HG02938 (cell line): ENCODE data around the gene RHCE.
"Not testable (repeated sequence)": the region's sequence is repeated elsewhere in the genome, so short reads cannot be mapped to it uniquely, and the experiment has no call there.

Experiments used
- ATAC-seq: cut with Tn5 transposase; IDR thresholded peaks from one replicate; pipeline ENCODE4 v1.9.1; 2021; ENCODE audit warnings: mild to moderate bottlenecking, moderate library complexity; ENCODE audit not compliant: unreplicated experiment

Gene RHCE

DNA sequence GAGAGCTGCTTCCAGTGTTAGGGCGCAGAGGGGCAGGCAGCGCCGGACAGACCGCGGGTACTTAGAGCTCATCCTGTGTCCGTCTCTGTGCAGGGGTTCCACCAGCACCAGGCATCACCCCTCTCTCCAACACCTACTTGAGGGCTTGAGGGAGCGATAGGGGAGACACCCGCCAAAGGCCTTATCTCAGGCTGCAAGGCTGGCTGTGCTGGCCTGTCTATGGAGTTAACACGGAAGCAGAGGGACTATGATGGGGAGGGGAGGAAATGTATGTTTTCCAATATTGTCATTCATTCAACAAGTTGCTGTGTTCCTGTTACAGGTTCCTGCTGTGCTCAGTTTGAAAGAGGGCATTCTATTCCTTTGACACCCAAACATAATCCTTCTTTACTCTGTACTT lies at the start of gene RHCE:
RHCE (minus strand) TSS at position 111 of the 400 bp plus-strand sequence; CDS start at position 72, 39 bp downstream.
- not testable (repeated sequence) for ATAC-seq

DNA sequence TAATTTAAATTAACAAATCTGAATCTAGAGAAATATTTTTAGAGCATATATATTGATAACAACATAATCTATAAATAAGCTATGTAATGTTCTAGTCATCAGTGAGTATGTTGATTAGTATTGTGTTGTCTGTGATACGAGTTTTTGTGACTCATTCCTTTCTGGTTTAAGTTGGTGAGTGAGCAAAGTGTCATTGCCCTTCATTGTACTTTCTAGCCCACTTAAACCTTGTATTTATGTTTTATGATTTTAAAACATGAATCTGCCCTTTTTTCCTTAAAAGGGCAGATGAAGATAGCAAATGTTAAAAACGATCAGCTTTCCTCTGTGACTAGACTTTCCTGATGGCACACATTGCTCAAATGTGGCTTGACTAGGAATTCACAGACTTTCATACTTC lies 48.6 kb upstream of the RHCE start:
- no peak for ATAC-seq

DNA sequence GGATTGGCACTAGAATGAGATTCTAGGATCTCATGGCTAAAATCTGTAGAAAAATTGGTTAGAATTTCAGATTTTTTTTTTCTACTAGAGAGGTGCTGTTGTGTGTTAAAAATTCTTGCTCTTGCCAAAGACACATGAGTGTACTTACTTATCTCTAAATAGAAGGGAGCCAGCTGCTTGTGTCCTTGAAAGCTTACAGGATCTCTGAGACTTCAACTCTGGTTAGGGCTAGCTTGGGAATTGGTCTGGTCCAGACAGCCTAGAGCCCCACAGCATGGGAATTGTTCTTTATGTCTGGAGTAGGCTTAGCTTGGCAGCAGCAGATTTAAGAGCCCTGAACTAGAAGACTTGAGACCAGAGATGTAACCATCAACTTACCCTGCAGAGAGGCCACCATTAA lies 47.4 kb upstream of the RHCE start:
- no peak for ATAC-seq

DNA sequence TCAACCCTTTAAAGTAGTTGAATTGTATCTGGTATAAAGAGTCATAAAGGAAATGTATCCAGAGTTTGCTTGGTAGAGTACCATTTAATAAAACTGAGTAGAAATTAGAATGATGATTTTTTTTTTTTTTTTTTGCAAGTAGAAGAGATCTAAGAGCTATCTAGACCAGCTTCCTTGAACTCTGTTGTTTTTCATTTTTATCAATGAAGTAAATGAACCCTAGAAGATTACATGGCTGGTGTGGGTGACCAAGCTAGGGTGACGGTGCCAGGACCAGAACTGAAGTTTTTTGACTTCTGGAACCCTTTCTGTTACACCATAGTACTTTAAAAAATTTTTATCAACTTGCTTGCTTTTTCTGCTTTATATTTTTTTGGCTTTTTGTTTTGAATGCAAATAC lies 47.0 kb upstream of the RHCE start:
- no peak for ATAC-seq

DNA sequence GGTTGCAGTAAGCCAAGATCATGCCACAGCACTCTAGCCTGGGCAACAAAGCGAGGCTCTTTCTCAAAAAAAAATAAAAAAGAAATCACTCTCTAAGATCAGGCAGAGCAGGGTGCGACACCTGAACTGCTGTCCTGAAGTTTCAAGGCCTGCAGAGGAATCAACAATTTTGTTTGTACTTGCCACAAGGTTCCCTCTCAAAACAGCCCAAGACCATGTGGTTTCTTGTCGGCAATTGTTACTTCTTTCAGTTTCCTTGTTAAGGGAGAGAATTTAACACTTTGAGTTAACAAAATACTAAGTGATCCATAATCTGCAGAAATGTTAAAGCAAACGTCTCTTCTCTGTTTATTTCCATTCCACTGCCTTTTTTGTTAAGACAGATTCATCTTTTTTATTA lies 46.6 kb upstream of the RHCE start:
- no peak for ATAC-seq

DNA sequence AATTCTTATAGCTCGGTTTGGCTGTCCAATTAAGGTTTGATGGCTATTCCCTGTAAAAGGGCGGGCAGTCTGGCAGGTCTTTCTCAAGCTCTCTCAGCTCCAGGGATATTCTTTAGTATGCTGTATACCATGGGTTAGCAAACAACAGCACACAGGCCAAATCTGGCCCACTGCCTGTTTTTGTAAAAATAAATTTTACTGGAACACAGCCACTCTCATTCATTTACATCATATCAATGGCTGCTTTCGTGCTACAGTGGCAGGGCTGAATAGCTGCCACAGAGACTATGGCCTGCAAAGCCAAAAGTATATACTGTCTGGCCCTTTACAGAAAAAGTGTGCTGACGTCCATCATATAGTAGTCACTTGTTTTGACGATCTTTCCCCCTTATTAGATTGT lies 42.1 kb upstream of the RHCE start:
- no peak for ATAC-seq

DNA sequence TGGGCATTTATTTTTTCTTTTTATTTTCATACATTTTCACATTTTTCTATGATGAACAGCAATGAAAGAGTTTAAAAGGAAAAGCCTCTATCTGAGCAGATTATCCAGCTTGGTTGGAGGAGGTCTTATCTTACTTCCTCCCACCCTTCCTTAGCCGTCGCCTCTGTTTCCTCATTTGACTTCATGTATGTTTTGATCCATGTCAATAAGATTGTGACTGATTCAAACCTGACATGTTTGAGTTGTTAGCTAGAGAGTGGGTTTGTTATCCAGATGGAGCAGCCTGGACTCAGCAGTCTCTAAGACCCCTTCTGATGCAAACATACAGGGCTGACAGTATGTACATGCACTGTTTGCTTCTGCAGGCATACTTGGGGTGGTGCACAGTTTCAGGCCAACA lies 41.2 kb upstream of the RHCE start:
- no peak for ATAC-seq

DNA sequence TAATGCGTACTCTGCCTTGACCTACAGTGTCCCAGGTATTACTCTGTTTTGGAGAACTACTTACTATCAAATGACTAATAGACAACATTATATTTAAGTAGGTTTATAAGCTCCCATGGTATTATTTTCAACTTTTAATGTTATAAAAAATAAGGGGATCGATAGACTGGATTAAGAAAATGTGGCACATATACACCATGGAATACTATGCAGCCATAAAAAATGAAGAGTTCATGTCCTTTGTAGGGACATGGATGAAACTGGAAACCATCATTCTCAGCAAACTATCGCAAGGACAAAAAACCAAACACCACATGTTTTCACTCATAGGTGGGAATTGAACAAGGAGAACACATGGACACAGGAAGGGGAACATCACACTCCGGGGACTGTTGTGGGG lies 40.2 kb upstream of the RHCE start:
- not testable (repeated sequence) for ATAC-seq

DNA sequence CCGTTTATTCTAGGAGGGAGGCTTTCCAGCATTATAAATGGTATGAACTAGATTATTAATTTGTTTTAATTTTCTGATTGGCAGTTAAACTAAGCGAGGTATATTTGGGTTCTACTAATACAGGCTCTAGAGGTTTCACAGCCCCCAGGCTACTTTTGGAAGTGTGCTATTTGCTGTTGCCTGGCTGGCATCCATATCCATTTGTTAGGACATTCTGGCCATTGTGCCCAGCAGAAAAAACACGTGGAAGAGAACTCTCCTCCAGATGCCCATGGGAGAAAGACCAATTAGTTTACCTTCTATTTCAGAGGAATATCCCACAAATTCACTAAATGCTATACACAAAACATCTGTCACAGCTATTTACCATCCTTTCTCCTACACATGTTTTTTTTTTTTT lies 39.4 kb upstream of the RHCE start:
- ATAC-seq: no peak

DNA sequence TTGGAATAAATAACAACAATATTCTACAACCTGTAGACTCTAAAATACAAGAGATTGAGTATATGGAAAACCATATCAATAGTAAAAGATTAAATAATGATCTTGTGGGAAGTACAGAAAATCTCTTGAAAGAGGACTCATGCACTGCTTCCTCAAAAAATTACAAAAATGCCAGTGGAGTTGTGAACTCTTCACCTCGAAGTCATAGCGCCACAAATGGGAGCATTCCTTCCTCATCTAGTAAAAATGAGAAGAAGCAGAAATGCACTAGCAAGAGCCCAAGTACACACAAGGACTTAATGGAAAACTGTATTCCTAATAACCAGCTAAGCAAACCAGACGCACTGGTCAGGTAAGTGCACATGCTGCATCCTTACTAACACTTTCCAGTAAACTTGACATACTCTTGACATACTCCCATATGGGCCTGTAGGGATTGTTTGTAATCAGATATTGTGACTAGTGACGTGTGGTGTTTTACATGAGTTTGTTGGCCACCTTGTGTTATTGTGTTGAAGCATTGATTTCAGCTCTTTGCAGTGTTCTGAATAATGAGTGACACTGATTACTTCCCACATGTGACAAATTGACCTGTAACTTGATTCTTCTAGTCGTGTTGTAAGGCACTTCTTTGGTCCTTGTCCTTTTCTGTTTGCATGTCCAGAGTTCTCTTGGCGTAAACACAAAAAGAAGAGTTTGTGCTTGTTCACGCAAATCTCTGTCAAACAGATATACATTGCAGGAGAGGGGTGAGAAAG lies 38.1 kb upstream of the RHCE start:
- ATAC-seq: no peak

DNA sequence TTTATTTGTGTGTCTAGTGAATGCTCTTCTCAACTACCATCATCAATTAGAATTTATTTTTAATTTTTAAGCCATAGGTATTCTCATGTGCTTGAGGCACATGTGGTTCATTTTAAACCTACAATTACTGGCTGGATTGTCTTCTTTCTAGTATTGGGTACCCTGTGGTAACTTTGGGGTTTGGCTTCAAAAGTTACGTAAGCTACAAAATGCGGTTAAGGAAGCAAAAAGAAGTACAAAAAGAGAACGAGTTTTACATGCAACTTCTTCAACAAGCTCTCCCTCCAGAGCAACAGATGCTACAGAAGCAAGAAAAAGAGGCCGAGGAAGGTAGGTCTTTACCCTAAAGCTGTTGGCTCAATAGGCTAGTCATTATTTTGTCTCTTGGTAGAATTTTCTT lies 35.9 kb upstream of the RHCE start:
- ATAC-seq: no peak

DNA sequence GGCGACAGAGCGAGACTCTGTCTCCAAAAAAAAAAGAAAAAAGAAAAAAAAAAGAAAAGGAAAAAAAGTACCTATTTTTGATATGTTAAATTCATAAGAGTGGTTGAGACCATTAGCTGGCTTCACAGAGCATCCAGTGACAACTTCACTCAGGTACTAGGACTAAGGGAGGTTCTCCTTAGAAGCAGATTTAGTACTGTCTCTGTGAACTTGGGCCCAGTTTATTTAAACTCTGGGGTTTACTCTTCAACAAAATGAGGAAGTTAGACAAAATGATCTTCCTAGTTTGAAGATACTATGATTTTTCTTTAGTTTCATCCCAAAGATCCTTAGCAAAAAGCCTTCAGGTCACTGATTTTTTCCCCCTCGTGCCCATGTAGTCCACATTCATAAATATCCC lies 31.3 kb upstream of the RHCE start:
- no peak for ATAC-seq

DNA sequence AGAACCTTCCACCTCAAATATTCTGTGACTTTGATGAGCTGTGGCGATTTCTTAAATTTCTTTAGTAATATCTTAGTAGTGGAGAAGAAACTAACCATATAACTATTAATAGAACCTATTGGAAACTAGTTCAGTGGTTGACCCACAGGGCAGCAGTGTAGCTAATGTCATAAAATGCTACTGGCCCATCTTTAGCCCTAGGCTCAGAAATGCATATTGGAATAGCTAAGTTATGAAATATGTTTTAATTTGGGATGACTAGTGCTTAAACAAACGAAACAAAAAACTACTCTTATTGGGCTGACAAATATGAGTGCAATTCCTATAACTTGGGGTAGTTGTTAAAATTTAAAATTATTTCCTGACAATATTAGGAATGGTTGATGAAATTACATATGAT lies 30.3 kb upstream of the RHCE start:
- no peak for ATAC-seq

DNA sequence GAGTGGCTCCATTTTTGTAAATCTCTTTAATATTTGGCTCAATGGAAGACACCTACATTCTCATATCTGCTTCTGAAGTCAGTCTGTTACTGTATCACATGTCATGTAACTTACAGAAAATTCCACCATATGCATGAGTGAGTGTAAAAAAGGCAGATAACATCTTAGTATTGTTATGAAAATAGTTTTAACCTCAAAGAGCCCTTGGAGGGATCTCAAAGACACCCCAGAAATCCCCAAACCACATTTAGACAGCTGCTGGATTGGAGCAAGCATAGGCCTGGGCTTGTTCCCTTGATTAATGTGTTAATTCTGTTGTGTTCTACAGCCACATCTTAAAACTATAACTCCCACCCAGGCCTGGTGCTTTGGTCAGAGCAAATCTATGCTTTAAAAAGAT lies 26.9 kb upstream of the RHCE start:
- no peak for ATAC-seq

DNA sequence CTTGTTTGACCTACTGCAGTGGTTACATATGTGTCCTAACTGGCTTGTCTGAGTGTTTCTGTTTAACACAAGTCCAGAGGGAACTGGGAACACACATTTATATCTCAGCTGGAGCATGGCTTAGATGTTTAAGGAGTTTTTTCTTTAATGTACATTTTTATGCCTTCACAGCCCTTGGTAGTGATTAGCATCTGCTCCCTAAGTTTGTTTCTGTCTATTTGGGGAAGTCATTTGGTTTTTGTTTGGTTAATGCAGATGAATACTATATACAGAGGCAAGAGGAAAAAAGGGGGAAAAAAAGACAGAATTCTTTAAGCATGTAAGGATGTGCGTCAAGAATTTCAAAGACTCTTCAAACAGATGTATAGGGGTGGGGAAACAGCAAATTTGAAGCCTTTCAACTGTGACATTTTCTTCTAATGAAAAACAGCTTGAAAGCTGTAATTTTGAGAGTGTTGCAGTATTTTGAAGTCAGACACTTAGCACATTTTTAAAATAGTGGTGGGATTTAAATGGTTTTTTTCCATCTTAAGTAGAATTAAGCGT lies 25.4 kb upstream of the RHCE start:
- ATAC-seq: no peak

DNA sequence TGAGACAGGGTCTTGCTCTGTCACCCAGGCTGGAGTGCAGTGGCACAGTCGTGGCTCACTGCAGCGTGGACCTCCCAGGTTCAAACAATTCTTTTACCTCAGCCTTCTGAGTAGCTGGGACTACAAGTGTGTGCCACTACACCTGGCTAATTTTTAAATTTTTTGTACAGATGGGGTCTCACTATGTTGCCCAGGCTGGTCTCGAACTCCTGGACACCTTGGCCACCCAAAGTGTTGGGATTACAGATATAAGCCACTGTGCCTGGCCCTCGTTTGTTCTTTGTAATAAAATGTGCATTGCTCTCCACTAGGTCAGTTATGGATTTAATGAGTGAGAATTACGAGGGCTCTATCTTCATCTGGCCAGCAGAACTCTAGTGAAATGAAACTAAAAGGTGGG lies 24.0 kb upstream of the RHCE start:
- not testable (repeated sequence) for ATAC-seq

DNA sequence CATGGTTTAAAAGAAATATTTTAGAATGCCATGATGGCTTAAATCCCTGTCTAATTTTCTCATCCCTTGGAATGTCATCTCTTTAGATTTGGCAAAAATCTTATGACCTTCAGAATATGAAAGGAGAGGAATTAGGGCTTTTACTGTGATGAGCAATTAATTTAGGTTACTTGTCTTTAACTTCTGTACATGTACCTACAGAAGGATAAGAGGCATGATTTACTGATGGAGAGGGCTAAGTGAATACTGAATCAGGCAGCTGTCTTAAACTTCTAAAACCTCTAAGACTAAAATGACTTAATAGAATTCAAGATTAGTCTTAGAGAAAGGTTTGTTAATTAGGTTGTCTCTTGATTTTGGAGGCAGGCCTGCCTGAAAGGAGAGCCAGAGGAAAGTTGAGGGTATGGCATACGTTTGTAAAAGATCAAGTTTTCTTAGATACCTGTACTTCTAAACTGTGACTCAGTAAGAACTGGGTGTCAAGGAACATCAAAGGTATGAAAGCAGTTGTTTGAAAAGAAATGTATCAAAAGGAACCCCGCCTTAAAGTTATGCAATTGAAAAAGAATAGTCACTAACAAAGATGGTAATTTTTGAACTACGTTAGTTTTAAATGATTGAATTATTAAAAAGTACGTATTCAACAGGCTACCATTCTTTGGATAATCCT lies 22.5 kb upstream of the RHCE start:
- ATAC-seq: no peak

DNA sequence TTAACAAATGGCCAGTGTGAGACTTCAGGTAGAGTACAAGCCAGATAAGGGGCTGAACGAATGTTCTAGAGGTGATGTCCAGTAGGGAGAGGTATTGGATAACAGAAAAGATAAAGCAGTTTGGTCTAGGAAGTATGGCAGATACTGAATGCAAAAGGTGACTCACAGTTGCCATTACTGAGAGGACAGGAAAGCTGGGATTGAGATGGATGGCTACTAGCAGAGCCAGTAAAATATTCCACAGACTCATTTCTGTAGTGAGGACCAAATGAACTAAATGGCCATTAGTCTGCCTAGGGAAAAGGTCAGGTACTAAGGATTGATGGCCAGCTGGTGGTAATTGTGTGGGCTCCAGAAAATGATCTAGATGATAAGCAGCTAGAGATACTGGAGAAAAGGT lies 21.6 kb upstream of the RHCE start:
- no peak for ATAC-seq

DNA sequence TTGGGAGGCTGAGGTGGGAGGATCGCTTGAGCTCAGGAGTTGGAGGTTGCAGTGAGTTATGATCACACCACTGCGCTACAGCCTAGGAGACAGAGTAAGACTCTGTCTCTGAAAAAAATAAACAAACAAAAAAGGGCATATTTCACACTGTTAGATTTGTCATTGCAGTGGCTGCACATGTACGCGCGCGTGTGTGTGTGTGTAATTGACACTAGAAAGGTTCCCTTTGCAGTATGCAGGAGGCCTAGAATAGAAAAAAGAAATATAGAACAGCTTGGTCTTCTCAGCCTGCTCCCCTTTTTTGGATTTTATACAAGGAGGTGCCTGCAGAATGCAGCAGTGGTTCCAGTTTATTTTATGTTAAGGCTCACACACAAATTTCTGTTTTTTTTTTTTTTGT lies 18.7 kb upstream of the RHCE start:
- ATAC-seq: no peak

DNA sequence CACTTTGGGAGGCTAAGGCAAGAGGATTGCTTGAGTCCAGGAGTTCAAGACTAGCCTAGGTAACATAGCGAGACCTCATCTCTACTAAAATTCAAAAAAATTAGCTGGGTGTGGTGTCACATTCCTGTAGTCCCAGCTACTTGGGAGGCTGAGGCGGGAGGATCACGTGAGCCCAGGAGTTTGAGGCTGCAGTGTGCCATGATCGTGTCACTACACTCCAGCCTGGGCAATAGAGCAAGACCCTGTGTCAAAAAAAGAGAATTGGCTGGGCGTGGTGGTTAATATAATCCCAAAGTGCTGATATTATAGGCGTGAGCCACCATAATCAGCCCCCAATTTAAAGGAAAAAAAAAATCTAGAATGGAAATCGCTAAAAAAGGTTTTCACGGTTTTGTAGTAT lies 17.0 kb upstream of the RHCE start:
- ATAC-seq: no peak

DNA sequence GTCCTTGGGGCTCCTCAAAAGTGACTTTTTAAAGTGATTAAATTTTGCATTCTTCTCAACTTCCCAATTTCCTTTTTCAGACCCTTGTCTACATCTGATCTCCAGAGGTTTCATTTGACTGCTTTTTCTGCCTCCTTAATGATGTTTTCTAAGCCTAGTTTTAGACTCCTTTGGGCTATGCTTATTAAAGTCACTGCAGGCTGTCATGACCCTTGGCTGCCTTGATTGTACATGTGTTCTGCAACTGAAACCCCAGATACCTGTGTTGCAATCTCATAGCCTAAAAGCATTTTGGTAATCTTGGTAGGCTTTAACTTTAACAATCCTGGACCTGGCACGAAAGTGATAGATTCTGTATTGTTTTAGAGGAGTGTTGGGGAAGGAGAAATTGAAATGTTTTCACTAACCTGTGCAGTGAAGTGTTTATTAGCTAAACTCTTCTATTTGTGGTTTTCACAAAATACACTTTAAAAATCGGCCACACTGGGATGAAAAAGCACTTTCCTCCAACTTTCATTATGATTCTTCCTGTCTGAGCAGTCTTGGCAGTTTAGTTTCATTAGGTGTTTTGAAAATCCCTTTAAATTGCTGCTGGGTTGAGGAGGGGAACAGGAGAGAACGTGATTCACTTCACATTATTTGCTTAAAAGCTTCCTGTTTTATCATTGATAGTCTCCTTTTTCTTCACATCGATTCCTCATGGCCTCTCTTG lies 14.9 kb upstream of the RHCE start:
- ATAC-seq: no peak
